ENCODE measurements around the gene EDAR. TPM values are rescaled to one million over a fixed set of nuclear protein-coding genes. Genes with fewer than 3 reads are reported as not detected.

EDAR gene
- total RNA-seq, 6 experiments from 2014 or later, result not detected

DNA sequence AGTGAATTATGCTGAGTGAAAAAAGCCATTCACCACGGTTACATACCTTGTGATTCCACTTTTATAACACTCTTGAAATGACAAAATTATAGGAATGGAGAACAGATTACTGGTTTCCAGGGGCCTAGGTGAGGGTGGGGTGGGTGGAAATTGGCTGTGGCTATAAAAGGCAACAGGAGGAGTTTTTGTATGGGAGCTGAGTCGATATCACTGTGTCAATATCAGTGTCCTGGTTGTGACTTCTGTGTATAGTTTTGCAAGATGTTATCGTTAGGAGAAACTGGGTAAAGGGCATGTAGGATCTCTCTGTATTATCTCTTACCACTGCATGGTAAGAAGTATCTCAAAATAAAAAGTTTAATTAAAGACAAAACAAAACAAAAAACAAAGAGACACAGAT, 84.3 kb downstream of the EDAR start:
- Mint-ChIP-seq H3K27me3 (ENCODE audit: insufficient read depth) (peaks cover 32% of the 10 kb centered on the region), H3K27ac (no peak overlapping the region), H3K4me3 (no peak overlapping the region), H3K4me1 (ENCODE audit: low read depth) (no peaks in the 10 kb centered on the region), H3K36me3 (ENCODE audit: low read depth) (no peaks in the 10 kb centered on the region), H3K9me3 (no peaks in the 10 kb centered on the region)
- no peak for DNase-seq
- TF ChIP-seq, protein P1, sequence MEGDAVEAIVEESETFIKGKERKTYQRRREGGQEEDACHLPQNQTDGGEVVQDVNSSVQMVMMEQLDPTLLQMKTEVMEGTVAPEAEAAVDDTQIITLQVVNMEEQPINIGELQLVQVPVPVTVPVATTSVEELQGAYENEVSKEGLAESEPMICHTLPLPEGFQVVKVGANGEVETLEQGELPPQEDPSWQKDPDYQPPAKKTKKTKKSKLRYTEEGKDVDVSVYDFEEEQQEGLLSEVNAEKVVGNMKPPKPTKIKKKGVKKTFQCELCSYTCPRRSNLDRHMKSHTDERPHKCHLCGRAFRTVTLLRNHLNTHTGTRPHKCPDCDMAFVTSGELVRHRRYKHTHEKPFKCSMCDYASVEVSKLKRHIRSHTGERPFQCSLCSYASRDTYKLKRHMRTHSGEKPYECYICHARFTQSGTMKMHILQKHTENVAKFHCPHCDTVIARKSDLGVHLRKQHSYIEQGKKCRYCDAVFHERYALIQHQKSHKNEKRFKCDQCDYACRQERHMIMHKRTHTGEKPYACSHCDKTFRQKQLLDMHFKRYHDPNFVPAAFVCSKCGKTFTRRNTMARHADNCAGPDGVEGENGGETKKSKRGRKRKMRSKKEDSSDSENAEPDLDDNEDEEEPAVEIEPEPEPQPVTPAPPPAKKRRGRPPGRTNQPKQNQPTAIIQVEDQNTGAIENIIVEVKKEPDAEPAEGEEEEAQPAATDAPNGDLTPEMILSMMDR (IDR thresholded peaks at IDR 0.05), result no peak

DNA sequence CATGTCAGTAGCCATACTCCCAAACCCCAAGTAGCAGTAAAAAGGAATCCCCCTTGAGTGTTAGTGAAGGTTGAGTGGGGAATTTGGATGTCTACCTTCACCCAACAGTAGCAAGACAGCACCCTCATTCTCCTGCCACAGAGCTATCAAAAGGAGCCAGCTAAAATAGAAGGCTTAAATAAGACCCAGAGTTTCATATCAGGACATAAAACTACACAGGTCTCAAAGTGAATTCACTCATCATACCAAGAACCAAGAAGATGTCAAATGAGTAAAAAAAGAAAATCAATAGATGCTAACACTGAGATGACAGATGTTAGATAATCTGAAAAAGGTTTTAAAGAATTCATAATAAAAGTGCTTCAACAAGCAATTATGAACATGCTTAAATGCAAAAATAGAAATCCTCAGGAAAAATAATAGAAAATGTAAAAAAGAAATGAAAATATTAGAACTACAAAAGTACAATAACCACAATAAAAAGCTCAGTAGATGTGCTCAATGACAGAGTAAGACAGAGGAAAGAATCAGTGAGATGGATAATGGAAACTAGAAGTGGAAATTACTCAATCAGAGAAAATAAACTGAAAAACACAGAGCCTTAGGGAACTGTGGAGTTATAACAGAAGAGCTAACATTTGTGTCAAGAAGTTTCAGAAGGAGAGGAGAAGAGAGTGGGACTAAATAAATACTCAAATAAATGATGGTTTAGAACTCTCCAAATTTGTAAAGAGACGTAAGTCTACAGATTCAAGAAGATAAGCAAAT, 90.5 kb downstream of the EDAR start:
- no peak overlapping the region for H3K27ac Mint-ChIP-seq
- H3K27me3 Mint-ChIP-seq (ENCODE audit: insufficient read depth), result peaks cover 9% of the 10 kb centered on the region
- TF ChIP-seq, protein P1 (IDR thresholded peaks at IDR 0.05), result no peak
- no peaks in the 10 kb centered on the region for H3K4me1 Mint-ChIP-seq (ENCODE audit: low read depth)
- no peak for DNase-seq
- H3K36me3 Mint-ChIP-seq (ENCODE audit: low read depth), result no peaks in the 10 kb centered on the region; the same call in 1 of the 2 replicates
- H3K9me3 Mint-ChIP-seq, result no peaks in the 10 kb centered on the region
- no peak overlapping the region for H3K4me3 Mint-ChIP-seq

DNA sequence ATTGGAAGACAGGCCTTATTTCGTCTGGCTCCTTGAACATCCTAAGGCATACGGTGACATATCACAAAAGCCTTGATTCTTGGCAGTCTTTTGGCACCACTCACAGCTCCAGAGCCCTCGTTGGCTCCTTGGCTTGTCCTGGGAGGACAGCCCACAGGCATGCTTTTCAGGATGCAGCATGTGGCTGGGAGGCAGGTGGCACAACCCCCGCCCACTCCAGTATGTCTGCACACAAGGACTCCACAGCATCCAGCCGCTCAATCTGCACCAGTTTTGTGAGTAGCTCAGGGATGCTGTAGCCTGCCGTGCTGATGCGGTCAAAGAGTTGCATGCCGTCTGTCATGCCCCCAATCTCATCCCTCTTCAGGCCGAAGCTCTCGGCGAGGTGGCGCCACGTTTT, 92.3 kb downstream of the EDAR start:
- H3K4me1 Mint-ChIP-seq (ENCODE audit: low read depth), result no peaks in the 10 kb centered on the region
- no peaks in the 10 kb centered on the region; the same call in 1 of the 2 replicates for H3K36me3 Mint-ChIP-seq (ENCODE audit: low read depth)
- H3K9me3 Mint-ChIP-seq, result no peaks in the 10 kb centered on the region
- no peak overlapping the region for H3K27ac Mint-ChIP-seq
- peaks cover 9% of the 10 kb centered on the region for H3K27me3 Mint-ChIP-seq (ENCODE audit: insufficient read depth)
- no peak for DNase-seq
- TF ChIP-seq, protein P1 (IDR thresholded peaks at IDR 0.05), result no peak
- H3K4me3 Mint-ChIP-seq, result no peak overlapping the region

DNA sequence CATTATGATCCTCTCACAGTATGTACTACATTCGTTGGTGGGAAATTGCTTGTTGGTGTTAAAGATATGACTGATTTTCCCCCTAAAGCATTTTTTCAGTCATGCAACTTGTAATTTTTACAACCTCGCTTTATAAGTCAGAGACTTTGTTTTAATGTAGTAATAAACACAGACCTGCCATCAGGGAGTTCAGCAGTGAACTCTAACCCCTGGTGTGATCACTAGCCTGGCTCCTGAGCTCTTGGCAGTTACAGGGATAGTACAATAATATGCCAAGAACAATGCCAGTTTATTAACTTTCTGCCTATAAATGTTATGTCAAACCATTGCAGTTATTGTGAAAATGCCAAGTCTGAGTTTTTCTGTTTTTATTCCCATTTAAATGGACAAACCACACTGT, 93.8 kb downstream of the EDAR start:
- peaks cover 8% of the 10 kb centered on the region for H3K36me3 Mint-ChIP-seq (ENCODE audit: low read depth)
- no peaks in the 10 kb centered on the region for H3K4me1 Mint-ChIP-seq (ENCODE audit: low read depth)
- TF ChIP-seq, protein P1 (IDR thresholded peaks at IDR 0.05), result no peak
- no peak overlapping the region for H3K4me3 Mint-ChIP-seq
- DNase-seq, result no peak
- peaks cover 3% of the 10 kb centered on the region for H3K27me3 Mint-ChIP-seq (ENCODE audit: insufficient read depth)
- peaks cover 10% of the 10 kb centered on the region for H3K9me3 Mint-ChIP-seq
- no peak overlapping the region for H3K27ac Mint-ChIP-seq

DNA sequence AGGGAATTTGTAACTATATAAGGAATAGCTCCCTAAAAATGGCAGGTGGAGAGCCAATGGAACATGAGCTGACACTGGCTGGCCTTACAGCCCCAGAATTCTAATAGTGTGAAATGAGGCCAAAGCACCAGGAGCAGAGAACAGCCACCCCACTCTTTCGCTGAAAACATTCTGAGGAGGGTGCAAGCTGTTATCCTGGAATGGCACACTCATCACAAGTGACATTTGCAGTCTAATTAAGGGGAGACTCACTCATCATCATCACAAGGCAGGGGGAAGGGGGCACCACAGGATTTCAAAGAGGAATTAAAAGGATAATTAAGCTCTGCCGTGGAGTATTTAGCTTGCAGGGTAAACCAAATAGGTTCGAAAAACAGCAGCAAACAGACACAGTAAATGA, 94.3 kb downstream of the EDAR start:
- Mint-ChIP-seq H3K4me3 (no peak overlapping the region), H3K9me3 (peaks cover 10% of the 10 kb centered on the region), H3K4me1 (ENCODE audit: low read depth) (no peaks in the 10 kb centered on the region), H3K27ac (no peak overlapping the region), H3K36me3 (ENCODE audit: low read depth) (peaks cover 10% of the 10 kb centered on the region), H3K27me3 (ENCODE audit: insufficient read depth) (peaks cover 3% of the 10 kb centered on the region)
- no peak for DNase-seq
- TF ChIP-seq, protein P1 (IDR thresholded peaks at IDR 0.05), result no peak
